Measurements from ENCODE around the gene KRTAP10-1. TPM values are rescaled to one million over a fixed set of nuclear protein-coding genes. Genes with fewer than 3 reads are reported as not detected.

Gene KRTAP10-1
- total RNA-seq, 1 experiment from 2014 or later, result not detected

DNA sequence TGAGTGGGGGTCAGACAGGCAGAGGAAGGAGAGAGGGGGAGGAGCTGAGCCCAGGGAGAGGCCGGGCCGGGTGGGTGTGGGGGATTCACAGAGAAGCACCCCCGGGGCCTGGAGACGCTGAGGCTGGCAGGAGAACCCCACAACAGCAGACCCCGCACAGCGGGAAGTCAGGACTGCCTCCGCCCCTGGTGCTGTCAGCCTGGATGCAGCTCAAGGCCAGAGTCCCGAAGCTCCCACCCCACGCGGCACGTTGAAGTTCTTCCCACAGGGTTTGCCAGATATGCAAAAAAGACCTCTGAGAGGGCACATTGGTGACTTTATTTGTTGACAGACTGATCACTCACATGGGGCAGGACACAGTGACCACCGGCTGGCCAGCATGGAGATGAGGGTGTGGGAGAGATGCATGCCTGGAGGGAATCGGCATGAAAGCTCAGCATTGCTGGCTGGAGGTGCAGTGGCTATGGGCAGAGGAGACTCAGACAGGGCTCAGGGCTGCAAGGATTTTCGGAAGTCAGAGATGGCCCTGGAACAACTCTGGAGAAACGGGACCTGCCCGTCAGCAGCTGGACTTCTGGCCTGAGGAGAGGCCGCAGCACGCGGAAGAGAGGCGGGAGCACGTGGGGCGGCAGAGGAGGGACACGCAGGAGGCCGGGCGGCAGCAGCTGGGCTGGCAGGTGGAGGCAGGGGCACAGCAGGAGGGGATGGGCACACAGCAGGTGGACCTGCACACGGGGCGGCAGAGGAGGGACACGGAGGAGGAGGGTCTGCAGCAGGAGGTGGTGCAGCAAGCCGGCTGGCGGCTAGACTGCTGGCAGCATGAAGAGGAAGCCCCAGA, 17.7 kb upstream of the KRTAP10-1 start:
- no TSS peak for BruUV-seq (replicated peaks)
- TF ChIP-seq, protein P1, sequence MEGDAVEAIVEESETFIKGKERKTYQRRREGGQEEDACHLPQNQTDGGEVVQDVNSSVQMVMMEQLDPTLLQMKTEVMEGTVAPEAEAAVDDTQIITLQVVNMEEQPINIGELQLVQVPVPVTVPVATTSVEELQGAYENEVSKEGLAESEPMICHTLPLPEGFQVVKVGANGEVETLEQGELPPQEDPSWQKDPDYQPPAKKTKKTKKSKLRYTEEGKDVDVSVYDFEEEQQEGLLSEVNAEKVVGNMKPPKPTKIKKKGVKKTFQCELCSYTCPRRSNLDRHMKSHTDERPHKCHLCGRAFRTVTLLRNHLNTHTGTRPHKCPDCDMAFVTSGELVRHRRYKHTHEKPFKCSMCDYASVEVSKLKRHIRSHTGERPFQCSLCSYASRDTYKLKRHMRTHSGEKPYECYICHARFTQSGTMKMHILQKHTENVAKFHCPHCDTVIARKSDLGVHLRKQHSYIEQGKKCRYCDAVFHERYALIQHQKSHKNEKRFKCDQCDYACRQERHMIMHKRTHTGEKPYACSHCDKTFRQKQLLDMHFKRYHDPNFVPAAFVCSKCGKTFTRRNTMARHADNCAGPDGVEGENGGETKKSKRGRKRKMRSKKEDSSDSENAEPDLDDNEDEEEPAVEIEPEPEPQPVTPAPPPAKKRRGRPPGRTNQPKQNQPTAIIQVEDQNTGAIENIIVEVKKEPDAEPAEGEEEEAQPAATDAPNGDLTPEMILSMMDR (IDR thresholded peaks at IDR 0.05; ENCODE audit: unreplicated experiment), result no peak
- ChIA-PET CTCF (no interaction called here), POLR2A (interaction anchor here (0.6 kb wide), 1 partner anchor 243 kb away, joined by 3 read pairs; no protein-coding TSS in a partner anchor)
- peaks cover 75% of the 10 kb centered on the region for H3K27me3 Mint-ChIP-seq (ENCODE audit: insufficient read depth, unreplicated experiment)
- H3K9me3 Mint-ChIP-seq (ENCODE audit: unreplicated experiment), result peaks cover 11% of the 10 kb centered on the region
- H3K36me3 Mint-ChIP-seq (ENCODE audit: insufficient read depth, unreplicated experiment), result no peaks in the 10 kb centered on the region
- no peak for DNase-seq (ENCODE audit: unreplicated experiment)
- H3K27ac Mint-ChIP-seq (ENCODE audit: low read depth, unreplicated experiment), result no peak overlapping the region
- intact Hi-C loops (cut with micrococcal nuclease), result no loop called here
- H3K4me1 Mint-ChIP-seq (ENCODE audit: insufficient read depth, unreplicated experiment), result no peaks in the 10 kb centered on the region
- no peak overlapping the region for H3K4me3 Mint-ChIP-seq (ENCODE audit: unreplicated experiment)

DNA sequence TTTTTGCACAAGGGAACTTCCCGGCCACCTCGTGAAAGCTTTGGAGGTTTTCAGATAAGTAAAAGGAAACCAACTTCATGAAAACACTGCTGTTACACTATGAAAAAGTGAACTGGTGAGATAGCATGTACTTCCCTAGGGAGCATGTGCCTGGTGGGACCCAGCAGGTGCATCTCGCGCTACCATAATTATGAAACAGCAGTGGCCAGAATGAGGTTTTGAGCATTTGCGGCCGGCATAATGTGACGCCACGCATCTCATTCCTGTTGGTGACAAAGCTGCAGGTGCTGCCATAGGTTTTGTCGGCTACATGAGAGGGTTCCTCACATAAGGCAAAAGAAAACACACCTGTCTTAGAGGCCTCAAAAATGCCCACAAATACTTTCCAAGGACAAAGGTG, 16.9 kb upstream of the KRTAP10-1 start:
- Mint-ChIP-seq H3K4me3 (ENCODE audit: unreplicated experiment) (no peak overlapping the region), H3K9me3 (ENCODE audit: unreplicated experiment) (peaks cover 11% of the 10 kb centered on the region), H3K27me3 (ENCODE audit: insufficient read depth, unreplicated experiment) (peaks cover 76% of the 10 kb centered on the region), H3K27ac (ENCODE audit: low read depth, unreplicated experiment) (no peak overlapping the region), H3K36me3 (ENCODE audit: insufficient read depth, unreplicated experiment) (no peaks in the 10 kb centered on the region), H3K4me1 (ENCODE audit: insufficient read depth, unreplicated experiment) (no peaks in the 10 kb centered on the region)
- no peak for DNase-seq (ENCODE audit: unreplicated experiment)
- ChIA-PET CTCF (interaction anchor here (0.7 kb wide), 1 partner anchor 24 kb away, joined by 3 read pairs; no protein-coding TSS in a partner anchor), POLR2A (interaction anchor here (0.6 kb wide), 1 partner anchor 244 kb away, joined by 3 read pairs; no protein-coding TSS in a partner anchor)
- BruUV-seq (replicated peaks), result no TSS peak
- TF ChIP-seq, protein P1 (IDR thresholded peaks at IDR 0.05; ENCODE audit: unreplicated experiment), result no peak
- intact Hi-C loops (cut with micrococcal nuclease), result no loop called here

DNA sequence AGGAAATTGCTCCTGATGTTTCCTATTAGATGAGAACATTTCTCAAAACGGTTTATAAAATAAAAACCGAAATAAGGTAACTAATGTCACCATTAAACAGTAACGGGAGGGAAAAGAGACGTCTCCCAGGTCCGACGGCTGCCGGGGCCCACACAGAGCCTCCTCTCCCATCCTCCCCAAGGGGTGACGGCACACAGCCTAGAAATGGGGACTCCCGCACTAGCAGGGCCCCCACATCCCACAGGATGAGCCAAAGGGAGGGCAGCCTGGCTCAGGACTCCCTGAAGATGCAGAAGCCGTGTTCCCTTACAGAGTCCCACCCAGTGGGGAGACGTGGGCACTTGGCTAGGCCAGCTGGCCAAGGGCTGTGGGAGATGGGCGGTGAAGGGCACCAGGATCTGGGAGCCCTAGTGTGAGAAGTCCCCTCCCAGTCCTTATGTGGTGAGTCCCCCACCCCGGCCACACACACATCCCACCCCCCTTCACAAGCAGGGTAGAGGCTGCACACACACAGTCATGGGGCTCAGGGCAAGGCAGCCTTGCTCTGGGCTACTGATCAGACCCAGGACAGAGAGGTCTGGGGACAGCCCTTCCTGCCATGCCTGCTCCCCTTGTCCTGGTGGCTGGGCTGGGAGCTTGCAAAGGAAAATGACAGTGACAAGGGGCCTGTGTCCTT, 15.3 kb upstream of the KRTAP10-1 start:
- no TSS peak for BruUV-seq (replicated peaks)
- H3K36me3 Mint-ChIP-seq (ENCODE audit: insufficient read depth, unreplicated experiment), result no peaks in the 10 kb centered on the region
- intact Hi-C loops (cut with micrococcal nuclease), result no loop called here
- no peak overlapping the region for H3K27ac Mint-ChIP-seq (ENCODE audit: low read depth, unreplicated experiment)
- POLR2A ChIA-PET, result no interaction called here
- H3K9me3 Mint-ChIP-seq (ENCODE audit: unreplicated experiment), result peaks cover 5% of the 10 kb centered on the region
- no peak for DNase-seq (ENCODE audit: unreplicated experiment)
- TF ChIP-seq, protein P1 (IDR thresholded peaks at IDR 0.05; ENCODE audit: unreplicated experiment), result no peak
- peaks cover 75% of the 10 kb centered on the region for H3K27me3 Mint-ChIP-seq (ENCODE audit: insufficient read depth, unreplicated experiment)
- CTCF ChIA-PET, result no interaction called here
- H3K4me1 Mint-ChIP-seq (ENCODE audit: insufficient read depth, unreplicated experiment), result peaks cover 8% of the 10 kb centered on the region
- H3K4me3 Mint-ChIP-seq (ENCODE audit: unreplicated experiment), result no peak overlapping the region

DNA sequence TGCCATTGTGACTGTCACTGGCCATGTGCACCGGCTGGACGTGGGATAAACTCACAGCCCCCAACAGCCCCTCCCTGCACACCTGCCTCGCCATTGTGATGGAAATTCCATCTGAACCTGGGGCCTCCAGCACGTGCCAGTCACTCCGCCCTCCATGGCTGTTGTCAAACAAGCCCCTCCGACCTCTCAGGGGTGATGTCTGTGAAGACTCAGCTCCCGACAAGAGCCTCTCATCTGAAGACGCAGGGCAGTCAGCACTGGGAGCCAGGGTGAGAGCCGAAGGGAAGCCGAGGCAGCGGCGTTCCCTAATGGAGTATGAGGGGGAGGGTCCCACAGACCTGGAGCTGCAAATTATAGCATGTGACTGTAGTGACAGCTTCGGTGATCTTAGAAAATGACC, 12.7 kb upstream of the KRTAP10-1 start:
- no peaks in the 10 kb centered on the region for H3K36me3 Mint-ChIP-seq (ENCODE audit: insufficient read depth, unreplicated experiment)
- intact Hi-C loops (cut with micrococcal nuclease), result no loop called here
- peaks cover 62% of the 10 kb centered on the region for H3K27me3 Mint-ChIP-seq (ENCODE audit: insufficient read depth, unreplicated experiment)
- peaks cover 8% of the 10 kb centered on the region for H3K9me3 Mint-ChIP-seq (ENCODE audit: unreplicated experiment)
- peaks cover 15% of the 10 kb centered on the region for H3K4me1 Mint-ChIP-seq (ENCODE audit: insufficient read depth, unreplicated experiment)
- no peak overlapping the region for H3K4me3 Mint-ChIP-seq (ENCODE audit: unreplicated experiment)
- DNase-seq (ENCODE audit: unreplicated experiment), result no peak
- TF ChIP-seq, protein P1 (IDR thresholded peaks at IDR 0.05; ENCODE audit: unreplicated experiment), result no peak
- BruUV-seq (replicated peaks), result no TSS peak
- ChIA-PET CTCF (interaction anchor here (0.7 kb wide), 1 partner anchor 43 kb away, joined by 4 read pairs; no protein-coding TSS in a partner anchor), POLR2A (no interaction called here)
- no peak overlapping the region for H3K27ac Mint-ChIP-seq (ENCODE audit: low read depth, unreplicated experiment)

Data from MCF 10A (cell line).